NCI-H2227 treated with DMSO at 0.1 percent for 48 hours (cell line): Measurements from ENCODE around the gene RNF44.
"Not testable (repeated sequence)": the region's sequence is repeated elsewhere in the genome, so short reads cannot be mapped to it uniquely, and the experiment has no call there.

ENCODE experiments used
- DNase-seq: peaks from one replicate; lab custom pipeline; 2025; lab: John Stamatoyannopoulos, UW

RNF44 gene

DNA sequence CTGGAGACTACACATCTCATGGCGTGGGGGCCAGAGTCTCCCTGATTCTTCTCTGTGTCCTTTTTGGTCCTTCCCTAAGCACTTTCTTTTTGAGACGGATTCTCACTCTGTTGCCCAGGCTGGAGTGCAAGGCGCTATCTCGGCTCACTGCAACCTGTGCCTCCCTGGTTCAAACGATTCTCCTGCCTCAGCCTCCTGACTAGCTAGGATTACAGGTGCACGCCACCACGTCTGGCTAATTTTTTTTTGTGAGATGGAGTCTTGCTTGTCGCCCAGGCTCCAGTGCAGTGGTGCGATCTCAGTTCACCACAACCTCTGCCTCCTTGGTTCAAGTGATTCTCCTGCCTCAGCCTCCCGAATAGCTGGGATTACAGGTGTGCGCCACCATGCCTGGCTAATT is 13.7 kb upstream of the RNF44 start:
- DNase-seq = not testable (repeated sequence)

GRCh38 chr5:176550275-176550831 is 13.2 kb upstream of the RNF44 start:
- DNase-seq = no peak

GRCh38 chr5:176549871-176550270 is 12.7 kb upstream of the RNF44 start:
- DNase-seq = no peak

GRCh38 chr5:176548967-176549444 is 11.8 kb upstream of the RNF44 start, which contains the start of gene CDHR2:
Gene CDHR2 (plus strand): TSS chr5:176549342. CDS start chr5:176565353, 16,011 bp downstream.
- no peak for DNase-seq

DNA sequence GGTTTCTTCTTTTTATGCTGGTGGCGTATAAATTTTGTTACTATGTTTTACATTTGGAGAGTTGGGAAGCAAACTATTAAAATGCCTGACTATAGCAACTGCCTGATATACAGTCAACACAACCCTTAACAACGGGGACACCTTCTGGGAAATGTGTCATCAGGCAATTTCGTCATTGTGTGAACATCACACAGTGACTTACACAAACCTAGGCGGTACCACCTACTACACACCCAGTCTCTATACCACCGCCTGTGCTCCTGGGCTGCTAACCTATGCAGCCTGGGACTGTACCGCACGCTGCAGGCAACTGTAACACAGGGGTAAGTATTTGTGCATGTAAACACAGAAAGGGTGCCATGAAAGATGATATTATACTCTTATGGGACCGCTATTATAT is 10.6 kb upstream of the RNF44 start:
- no peak for DNase-seq

GRCh38 chr5:176545737-176546509 is 8.7 kb upstream of the RNF44 start:
- DNase-seq = no peak

DNA sequence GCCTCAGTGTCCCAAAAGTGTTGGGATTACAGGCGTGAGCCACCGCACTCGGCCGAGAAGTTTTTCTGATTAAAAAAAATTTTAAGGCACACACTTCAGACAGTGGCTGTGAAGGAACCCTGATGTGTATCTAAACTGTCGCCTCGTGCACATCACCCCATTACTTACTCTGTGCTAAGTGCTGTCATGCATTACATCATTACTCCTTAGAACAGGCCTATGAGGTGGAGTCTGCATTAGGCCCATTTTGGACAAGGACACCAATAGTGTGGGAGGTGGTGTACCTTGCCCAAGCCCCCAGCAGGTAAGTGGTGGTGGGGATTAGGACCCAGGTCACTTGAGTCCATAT is 8.2 kb upstream of the RNF44 start:
- no peak for DNase-seq

DNA sequence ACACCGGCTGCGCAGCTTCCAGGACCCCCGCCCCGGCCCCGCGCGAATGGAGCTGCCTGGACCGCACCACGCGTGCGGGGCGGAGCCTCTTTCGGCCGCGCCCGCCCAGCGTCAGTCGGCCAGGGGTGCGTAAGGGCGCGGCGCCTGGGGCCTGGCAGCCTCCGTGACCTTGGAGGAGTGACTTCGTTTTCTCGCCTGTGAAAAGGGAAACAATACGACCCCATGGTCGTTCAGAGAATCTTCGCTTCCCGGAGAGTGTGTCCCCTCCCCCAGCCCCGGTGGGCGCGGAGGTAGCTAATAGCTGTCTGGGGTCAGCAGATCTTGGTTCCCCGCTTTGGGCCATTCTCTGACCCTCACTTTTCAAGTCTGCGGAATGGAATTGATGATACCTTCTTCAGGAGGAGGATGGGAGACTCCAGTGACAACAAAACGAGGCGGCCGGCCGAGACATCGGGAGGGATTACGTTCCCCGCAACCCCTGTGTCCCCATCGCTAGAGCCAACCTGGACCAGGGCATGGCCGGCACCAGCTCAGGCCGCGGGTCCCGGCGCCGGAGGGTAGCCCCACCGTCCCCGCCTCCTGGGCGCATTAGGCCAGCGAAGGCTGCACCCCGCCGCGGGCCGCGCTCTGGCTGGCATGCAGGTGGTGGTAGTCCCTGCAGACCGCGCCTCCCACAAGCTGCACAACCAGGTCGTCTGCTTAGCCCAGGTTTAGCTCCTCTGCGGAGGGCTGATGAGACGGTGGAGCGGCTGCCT is 6.4 kb upstream of the RNF44 start:
- peak; percentile 10 for DNase-seq

GRCh38 chr5:176542596-176543427 is 5.6 kb upstream of the RNF44 start:
- DNase-seq = no peak

- DNase-seq = no peak
Measured at GRCh38 chr5:176542135-176542595, 5.0 kb upstream of the RNF44 start.

- peak; percentile 27 for DNase-seq
Measured at GRCh38 chr5:176541338-176542134, 4.3 kb upstream of the RNF44 start.

DNA sequence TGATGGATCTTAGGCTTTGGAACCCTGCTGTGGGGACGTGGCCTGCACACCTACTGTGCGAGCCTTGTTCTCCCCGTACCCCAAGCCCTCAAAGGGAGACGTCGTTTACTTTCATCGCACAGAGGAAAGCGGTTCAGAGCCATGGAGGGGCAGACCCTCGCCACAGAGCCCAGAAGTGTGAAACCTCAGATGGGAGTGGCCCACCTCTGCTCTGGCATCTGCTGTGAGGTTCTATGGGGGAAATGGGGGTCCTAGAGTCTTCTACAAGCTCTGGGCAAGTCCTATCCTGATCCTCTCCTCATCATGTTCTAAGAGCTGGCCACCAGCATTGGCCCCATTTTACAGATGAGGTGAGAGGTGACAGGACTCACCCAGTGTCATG is 3.7 kb upstream of the RNF44 start:
- no peak for DNase-seq

DNA sequence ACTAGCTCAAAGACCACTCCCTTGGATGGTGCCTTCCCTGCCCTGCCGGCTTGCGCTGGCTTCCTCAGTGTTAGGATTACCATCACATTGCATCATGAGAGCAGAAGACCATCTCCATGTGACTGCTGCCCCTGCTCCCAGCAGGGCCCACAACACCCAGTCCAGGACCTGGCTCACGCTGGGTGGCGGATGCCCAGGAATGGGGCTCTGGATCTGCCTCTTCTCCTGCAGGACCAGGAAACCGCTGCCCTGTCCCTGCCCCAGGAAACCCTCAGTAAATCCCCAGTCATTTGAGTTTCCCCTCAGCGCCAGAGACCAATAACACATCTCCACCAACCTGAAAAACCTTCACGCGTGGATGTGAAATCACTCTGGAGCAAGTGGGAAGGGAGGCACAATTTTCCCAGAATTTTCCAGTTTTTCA is 3.3 kb upstream of the RNF44 start:
- no peak for DNase-seq

DNA sequence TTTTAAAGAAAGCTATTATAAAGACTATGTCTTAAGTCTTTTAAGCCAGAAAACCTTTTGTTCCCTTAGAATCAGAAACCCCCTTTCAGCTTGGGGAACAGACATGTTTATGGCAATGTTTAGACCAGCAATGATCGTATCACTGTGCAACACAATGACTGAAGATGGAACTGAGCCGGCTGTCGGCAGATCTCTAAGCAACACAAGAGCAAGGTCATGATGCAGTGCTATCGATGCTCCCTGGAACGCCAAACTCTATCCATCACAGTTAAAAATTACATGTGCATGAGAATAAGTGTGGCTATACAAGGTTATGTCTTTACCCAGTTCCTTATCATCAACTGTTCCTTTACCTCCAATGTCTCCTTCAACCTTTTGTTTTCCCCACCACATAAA is 1.8 kb upstream of the RNF44 start:
- no peak for DNase-seq

GRCh38 chr5:176538230-176538988 is 1.2 kb upstream of the RNF44 start:
- DNase-seq = no peak

- DNase-seq = peak; percentile 95
Measured at GRCh38 chr5:176537554-176538229, 490 bp upstream of the RNF44 start.

DNA sequence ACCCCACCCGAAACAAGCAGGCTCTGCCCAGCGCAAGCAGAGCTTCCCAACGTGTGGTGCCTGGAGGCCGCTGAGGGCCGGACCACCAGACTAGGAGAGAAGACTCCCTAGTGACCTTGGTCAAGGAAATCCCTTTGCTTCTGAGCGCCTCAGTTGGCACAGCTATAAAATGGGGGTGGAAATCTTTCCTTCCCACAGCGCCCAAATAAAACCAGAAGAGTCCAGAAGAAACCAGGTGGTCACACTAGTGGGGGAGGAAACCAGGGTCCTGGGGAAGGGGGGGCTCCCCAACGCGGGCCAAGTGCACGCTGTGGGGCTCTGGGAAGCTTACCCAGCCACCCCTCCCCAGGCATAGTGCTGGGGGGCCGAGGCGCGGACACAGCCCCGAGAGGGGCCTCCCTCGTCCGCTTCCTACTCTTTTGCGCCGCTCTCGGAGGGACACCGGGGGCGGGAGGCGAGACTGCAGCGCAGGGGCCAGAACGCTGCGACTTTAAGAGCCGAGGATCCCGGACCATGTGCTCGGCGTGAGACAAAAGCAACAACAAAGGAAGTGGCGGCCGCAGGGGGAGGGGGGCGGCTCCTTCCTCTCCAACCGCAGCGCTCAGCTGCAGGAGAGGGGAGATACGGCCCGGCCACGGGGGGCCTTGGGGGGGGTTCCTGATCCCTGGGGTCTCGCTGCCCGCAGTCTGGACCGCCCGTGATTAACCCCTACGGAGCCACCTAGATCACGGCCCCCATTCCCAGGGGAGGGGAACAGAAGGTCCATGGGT is 885 bp downstream of the RNF44 start:
- peak; percentile 55 for DNase-seq

DNA sequence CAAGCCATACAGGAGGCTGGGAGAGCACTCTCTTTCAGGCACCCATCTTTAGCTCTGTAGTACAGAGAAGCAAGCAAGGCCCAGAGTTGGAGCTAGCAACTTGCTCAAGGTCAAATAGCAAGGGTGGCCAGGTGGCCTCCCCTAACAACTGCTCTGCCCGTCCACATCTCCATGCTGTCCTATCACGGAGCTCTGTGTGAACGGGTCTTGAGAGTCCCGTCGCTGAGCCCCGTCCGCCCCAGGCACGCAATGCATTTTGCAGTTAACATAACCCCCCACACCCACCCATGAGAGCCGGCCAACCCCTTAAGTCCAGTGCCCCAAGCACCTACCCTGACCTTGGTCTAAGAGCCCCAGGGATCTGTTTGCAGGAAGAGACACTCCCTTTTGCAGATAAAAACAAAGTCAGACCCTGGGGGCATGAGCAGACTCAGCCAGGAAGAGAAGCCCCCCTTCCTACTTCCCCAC is 1.5 kb downstream of the RNF44 start:
- DNase-seq = no peak

- DNase-seq = no peak
Measured at GRCh38 chr5:176535101-176535663, 2.0 kb downstream of the RNF44 start.
